Kidney (tissue), 14 donors: ENCODE data around the gene PTGIS. TPM values are rescaled to one million over a fixed set of nuclear protein-coding genes. Genes with fewer than 3 reads are reported as not detected.

ENCODE experiments used
- DNase-seq, 5 donors: peaks; one replicate each; pipeline ENCODE4 v3.0.0-alpha.2; 2013 to 2020
- FAIRE-seq: peaks from 2 replicates; lab custom pipeline; 2012; peaks lifted over from hg19 to GRCh38; lab: Jason Lieb, UNC
- H3K27ac ChIP-seq, 2 donors: one replicate each; pipeline ENCODE4 v1.7.0; 2013; ENCODE audit warnings: low read depth in 2 of 2, low read length in 2 of 2, inconsistent platforms in 1 of 2
- H3K27me3 ChIP-seq: one replicate; pipeline ENCODE4 v1.7.1; 2013; ENCODE audit warnings: low read length, inconsistent platforms; ENCODE audit not compliant: control insufficient read depth, insufficient read depth
- H3K36me3 ChIP-seq, 3 donors: one replicate each; pipeline versions ENCODE4 v1.7.0 to v1.7.1; 2013; ENCODE audit warnings: low read length in 3 of 3, control low read depth in 1 of 3, inconsistent platforms in 1 of 3; ENCODE audit not compliant: insufficient read depth in 3 of 3, control insufficient read depth in 2 of 3
- H3K4me1 ChIP-seq, 3 donors: one replicate each; pipeline versions ENCODE4 v1.7.0 to v1.7.1; 2013; ENCODE audit warnings: low read length in 3 of 3, inconsistent platforms in 1 of 3, low read depth in 1 of 3; ENCODE audit not compliant: control insufficient read depth in 2 of 3, insufficient read depth in 2 of 3
- H3K4me3 ChIP-seq, 3 donors: one replicate each; pipeline versions ENCODE4 v1.7.0 to v1.8.1; 2013; ENCODE audit warnings: low read length in 3 of 3, control low read depth in 1 of 3, inconsistent platforms in 1 of 3
- H3K9ac ChIP-seq, 3 donors: one replicate each; pipeline versions ENCODE4 v1.7.0 to v1.7.1; 2013; ENCODE audit warnings: low read length in 3 of 3, control low read depth in 1 of 3, inconsistent platforms in 1 of 3
- H3K9me3 ChIP-seq, 3 donors: one replicate each; pipeline versions ENCODE4 v1.7.0 to v1.7.1; 2013; ENCODE audit warnings: low read length in 3 of 3, control low read depth in 1 of 3, inconsistent platforms in 1 of 3; ENCODE audit not compliant: control insufficient read depth in 2 of 3, insufficient read depth in 1 of 3
- intact Hi-C: fragments of 100-400 bp; cut with DNase I; formaldehyde crosslinking; loops from one replicate; pipeline ENCODE4 v1.11.1; 2022
- polyA plus RNA-seq: library from polyadenylated mRNA; stranded (reverse); fragments of 350-450 nt; fragmentation: Illumina TruSeq; extraction: RNeasy Lipid Tissue Mini Kit (QIAGEN cat#74804); gene quantifications from one replicate; pipeline ENCODE4 v1.2.3, GENCODE V29; 2014; ENCODE audit warnings: low read depth, low replicate concordance; ENCODE audit not compliant: insufficient read depth
- total RNA-seq: library from RNA; stranded (reverse); fragmentation: NEBNext Ultra II Directional; extraction: Animal tissue kit (Norgen Biotek cat#: 25700); gene quantifications from one replicate; pipeline ENCODE4 v1.2.1, GENCODE V29; 2021
- TF ChIP-seq, protein P1 (sequence below): IDR thresholded peaks from 3 replicates; pipeline ENCODE4 v1.5.1; 2012; ENCODE audit warnings: mild to moderate bottlenecking, moderate library complexity, borderline replicate concordance; ENCODE audit not compliant: insufficient read depth; ENCODE audit errors: extremely low read depth
- donor health status: control.
- donor health status: control.
- donor health status: control.
- donor health status: control.
- donor health status: control.
- donor health status: DM: yes; HTN: yes; CAD: no.
- donor health status: Normal renal cell carcinoma (clear cell type).

PTGIS gene
- total and polyA plus RNA-seq, 2 donors from 2014 or later = 3.1 to 24.1 TPM

- TF ChIP-seq, protein P1, sequence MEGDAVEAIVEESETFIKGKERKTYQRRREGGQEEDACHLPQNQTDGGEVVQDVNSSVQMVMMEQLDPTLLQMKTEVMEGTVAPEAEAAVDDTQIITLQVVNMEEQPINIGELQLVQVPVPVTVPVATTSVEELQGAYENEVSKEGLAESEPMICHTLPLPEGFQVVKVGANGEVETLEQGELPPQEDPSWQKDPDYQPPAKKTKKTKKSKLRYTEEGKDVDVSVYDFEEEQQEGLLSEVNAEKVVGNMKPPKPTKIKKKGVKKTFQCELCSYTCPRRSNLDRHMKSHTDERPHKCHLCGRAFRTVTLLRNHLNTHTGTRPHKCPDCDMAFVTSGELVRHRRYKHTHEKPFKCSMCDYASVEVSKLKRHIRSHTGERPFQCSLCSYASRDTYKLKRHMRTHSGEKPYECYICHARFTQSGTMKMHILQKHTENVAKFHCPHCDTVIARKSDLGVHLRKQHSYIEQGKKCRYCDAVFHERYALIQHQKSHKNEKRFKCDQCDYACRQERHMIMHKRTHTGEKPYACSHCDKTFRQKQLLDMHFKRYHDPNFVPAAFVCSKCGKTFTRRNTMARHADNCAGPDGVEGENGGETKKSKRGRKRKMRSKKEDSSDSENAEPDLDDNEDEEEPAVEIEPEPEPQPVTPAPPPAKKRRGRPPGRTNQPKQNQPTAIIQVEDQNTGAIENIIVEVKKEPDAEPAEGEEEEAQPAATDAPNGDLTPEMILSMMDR = no peak
- no peaks in the 10 kb centered on the region for H3K9me3 ChIP-seq
- H3K36me3 ChIP-seq = peaks cover 0 to 2% (median 0%) of the 10 kb centered on the region in 3 donors
- no peak overlapping the region for H3K4me3 ChIP-seq
- DNase-seq = no peak
- no peak overlapping the region for H3K27ac ChIP-seq
- no peaks in the 10 kb centered on the region for H3K27me3 ChIP-seq
- no peak for FAIRE-seq
- no peak overlapping the region for H3K9ac ChIP-seq
- H3K4me1 ChIP-seq = no peaks in the 10 kb centered on the region
- intact Hi-C loops = loop anchor here (5.0 kb wide), 1 partner anchor 200 kb away; no protein-coding TSS in a partner anchor
Measured at GRCh38 chr20:49532285-49532946, 35.5 kb downstream of the PTGIS start.

- DNase-seq = no peak
Measured at GRCh38 chr20:49529470-49529869, 38.5 kb downstream of the PTGIS start.

DNA sequence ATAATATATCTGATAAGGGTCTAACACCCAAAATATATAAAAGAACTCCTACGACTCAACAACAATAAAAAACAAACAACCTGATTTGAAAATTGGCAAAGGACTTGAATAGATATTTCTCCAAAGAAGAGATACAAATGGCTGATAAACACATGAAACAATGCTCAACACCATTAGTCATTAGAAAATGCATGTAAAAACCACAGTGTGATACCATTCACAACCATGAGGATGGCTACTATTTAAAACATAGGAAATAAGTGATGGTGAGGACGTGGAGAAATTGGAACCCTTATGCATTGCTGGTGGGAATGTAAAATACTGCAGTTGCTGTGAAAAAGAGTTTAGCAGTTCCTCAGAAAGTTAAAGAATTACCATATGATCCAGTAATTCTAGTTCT lies 41.4 kb downstream of the PTGIS start:
- TF ChIP-seq, protein P1 = no peak
- H3K27me3 ChIP-seq = no peaks in the 10 kb centered on the region
- H3K4me3 ChIP-seq = no peak overlapping the region
- FAIRE-seq (no peak), DNase-seq (no peak)
- no peaks in the 10 kb centered on the region for H3K4me1 ChIP-seq
- H3K9me3 ChIP-seq = no peaks in the 10 kb centered on the region
- H3K36me3 ChIP-seq = peaks cover 0 to 2% (median 0%) of the 10 kb centered on the region in 3 donors
- intact Hi-C loops = no loop called here
- no peak overlapping the region for H3K9ac ChIP-seq
- no peak overlapping the region for H3K27ac ChIP-seq

More at GRCh38 chr20:49529470-49529869, 38.5 kb downstream of the PTGIS start:
- Histone ChIP-seq H3K27ac (no peak overlapping the region), H3K4me1 (no peaks in the 10 kb centered on the region), H3K4me3 (no peak overlapping the region), H3K9ac (no peak overlapping the region), H3K9me3 (no peaks in the 10 kb centered on the region), H3K27me3 (no peaks in the 10 kb centered on the region), H3K36me3 (peaks cover 0 to 2% (median 0%) of the 10 kb centered on the region in 3 donors)
- no peak for FAIRE-seq
- intact Hi-C loops = no loop called here
- TF ChIP-seq, protein P1 = no peak

DNA sequence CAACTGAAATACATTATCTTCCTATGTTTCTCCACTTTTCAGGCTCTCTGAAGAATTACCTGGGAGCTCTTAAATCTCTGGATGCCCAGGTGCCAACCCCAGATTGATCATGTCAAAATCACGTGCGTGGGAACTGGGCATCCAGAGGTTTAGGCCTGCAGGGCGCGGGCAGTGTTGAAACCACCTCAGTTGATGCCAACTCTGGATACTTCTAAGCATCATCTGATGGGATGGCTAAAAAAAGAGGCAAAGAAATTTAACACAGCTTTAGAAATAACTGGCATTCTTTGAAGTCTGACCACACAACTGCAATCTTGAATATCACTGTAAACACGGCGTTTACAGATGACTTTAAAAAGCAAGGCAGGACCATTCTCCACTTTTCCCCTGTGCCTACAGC lies 41.9 kb downstream of the PTGIS start:
- no peaks in the 10 kb centered on the region for H3K27me3 ChIP-seq
- peaks cover 0 to 2% (median 0%) of the 10 kb centered on the region in 3 donors for H3K36me3 ChIP-seq
- intact Hi-C loops = no loop called here
- DNase-seq (no peak), FAIRE-seq (no peak)
- no peaks in the 10 kb centered on the region for H3K9me3 ChIP-seq
- TF ChIP-seq, protein P1 = no peak
- no peaks in the 10 kb centered on the region for H3K4me1 ChIP-seq
- H3K4me3 ChIP-seq = no peak overlapping the region
- no peak overlapping the region for H3K9ac ChIP-seq
- no peak overlapping the region for H3K27ac ChIP-seq
